Endodermal cell (in vitro differentiated cells): ENCODE results near the gene CACNA1E. TPM values are rescaled to one million over a fixed set of nuclear protein-coding genes. Genes with fewer than 3 reads are reported as not detected.

ENCODE experiments used
- DNase-seq: peaks from one replicate; pipeline ENCODE4 v3.0.0-alpha.2; 2017
- H3K27ac ChIP-seq: 2 replicates; pipeline ENCODE4 v1.5.1; 2013; ENCODE audit warnings: mild to moderate bottlenecking, low read depth, low read length, moderate library complexity
- H3K27me3 ChIP-seq: 2 replicates; pipeline ENCODE4 v1.6.1; 2013; ENCODE audit warnings: mild to moderate bottlenecking, low read length, moderate library complexity; ENCODE audit not compliant: insufficient read depth, control insufficient read depth, poor library complexity, severe bottlenecking
- H3K36me3 ChIP-seq: 2 replicates; pipeline ENCODE4 v1.7.0; 2013; ENCODE audit warnings: mild to moderate bottlenecking, low read length, moderate library complexity; ENCODE audit not compliant: control insufficient read depth, insufficient read depth
- H3K4me1 ChIP-seq: one replicate; pipeline ENCODE4 v1.7.0; 2013; ENCODE audit warnings: low read length; ENCODE audit not compliant: control insufficient read depth, insufficient read depth
- H3K4me3 ChIP-seq: 2 replicates; pipeline ENCODE4 v1.5.1; 2013; ENCODE audit warnings: mild to moderate bottlenecking, low read length, moderate library complexity
- H3K9ac ChIP-seq: 2 replicates; pipeline ENCODE4 v1.6.1; 2013; ENCODE audit warnings: mild to moderate bottlenecking, low read length, moderate library complexity; ENCODE audit not compliant: poor library complexity, severe bottlenecking; ENCODE audit errors: extremely low read depth
- H3K9me3 ChIP-seq: 2 replicates; pipeline ENCODE4 v1.6.1; 2013; ENCODE audit warnings: mild to moderate bottlenecking, low read length, moderate library complexity; ENCODE audit not compliant: control insufficient read depth
- H3K27ac Mint-ChIP-seq: 2 replicates; pipeline ENCODE4 v1.8.0; 2020; ENCODE audit warnings: mixed read lengths
- H3K27me3 Mint-ChIP-seq: 2 replicates; pipeline ENCODE4 v1.8.0; 2021; ENCODE audit warnings: mild to moderate bottlenecking, mixed read lengths; ENCODE audit not compliant: insufficient read depth
- H3K36me3 Mint-ChIP-seq: 2 replicates; pipeline ENCODE4 v1.8.0; 2020; ENCODE audit warnings: low read depth, mixed read lengths
- H3K4me1 Mint-ChIP-seq: 2 replicates; pipeline ENCODE4 v1.8.0; 2020; ENCODE audit warnings: mixed read lengths
- H3K4me3 Mint-ChIP-seq: 2 replicates; pipeline ENCODE4 v1.8.0; 2020; ENCODE audit warnings: mild to moderate bottlenecking, moderate library complexity, mixed read lengths
- H3K9me3 Mint-ChIP-seq: 2 replicates; pipeline ENCODE4 v1.8.0; 2020; ENCODE audit warnings: mild to moderate bottlenecking, mixed read lengths
- WGBS, 2 experiments: methylation state at CpG; one replicate each; pipeline versions ENCODE4 v1.1.5 to v1.1.7; 2013; ENCODE audit warnings: missing lambda C conversion rate in 2 of 2, mixed read lengths in 1 of 2; ENCODE audit not compliant: insufficient coverage in 1 of 2, insufficient read length in 1 of 2; 5-methylcytosine and 5-hydroxymethylcytosine counted together
- total RNA-seq, 2 donors: library from RNA; stranded (reverse); fragmentation: NEBNext Ultra II Directional in 1 of 2; extraction: Animal tissue kit (Norgen Biotek cat#: 25700) in 1 of 2; gene quantifications; 2 replicates in 1 of 2; 3 replicates in 1 of 2; pipeline ENCODE4 v1.2.1, GENCODE V29; 2021
- TF ChIP-seq, protein P1 (sequence below): fragments of 200-600 bp; sonication (generic); conservative IDR thresholded peaks from 2 replicates; pipeline ENCODE4 v1.5.0; 2021; ENCODE audit warnings: antibody characterized with exemption, mild to moderate bottlenecking

The CACNA1E gene
- total RNA-seq, 2 donors from 2014 or later, result 4.7 to 5.8 TPM

DNA sequence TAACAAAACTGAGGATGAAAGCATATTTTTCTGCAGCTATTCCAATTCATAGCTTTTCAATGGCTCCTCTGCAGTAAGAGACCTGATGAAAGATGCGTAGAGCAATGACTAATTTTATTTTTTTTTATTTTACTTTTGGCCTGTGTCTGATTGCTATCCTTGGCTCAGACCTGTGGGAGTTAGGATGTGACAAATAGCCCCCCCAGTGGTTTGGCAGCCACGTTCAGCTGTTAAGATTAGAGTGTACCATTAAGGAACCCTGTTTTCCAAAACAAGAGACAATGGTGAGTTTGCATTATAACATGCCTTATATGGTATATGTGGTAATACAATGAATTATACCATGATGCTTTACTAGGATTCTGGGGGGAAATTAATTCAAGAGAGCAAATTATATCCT lies 264.7 kb downstream of the CACNA1E start:
- peaks cover 4% of the 10 kb centered on the region for H3K36me3 ChIP-seq
- no peak overlapping the region for H3K27ac Mint-ChIP-seq
- no peak overlapping the region for H3K4me3 ChIP-seq
- no peaks in the 10 kb centered on the region for H3K27me3 Mint-ChIP-seq
- no peaks in the 10 kb centered on the region for H3K27me3 ChIP-seq
- no peak overlapping the region for H3K9ac ChIP-seq
- no peak overlapping the region for H3K27ac ChIP-seq
- H3K9me3 ChIP-seq, result no peaks in the 10 kb centered on the region
- no peak for DNase-seq
- no peaks in the 10 kb centered on the region for H3K36me3 Mint-ChIP-seq
- TF ChIP-seq, protein P1, sequence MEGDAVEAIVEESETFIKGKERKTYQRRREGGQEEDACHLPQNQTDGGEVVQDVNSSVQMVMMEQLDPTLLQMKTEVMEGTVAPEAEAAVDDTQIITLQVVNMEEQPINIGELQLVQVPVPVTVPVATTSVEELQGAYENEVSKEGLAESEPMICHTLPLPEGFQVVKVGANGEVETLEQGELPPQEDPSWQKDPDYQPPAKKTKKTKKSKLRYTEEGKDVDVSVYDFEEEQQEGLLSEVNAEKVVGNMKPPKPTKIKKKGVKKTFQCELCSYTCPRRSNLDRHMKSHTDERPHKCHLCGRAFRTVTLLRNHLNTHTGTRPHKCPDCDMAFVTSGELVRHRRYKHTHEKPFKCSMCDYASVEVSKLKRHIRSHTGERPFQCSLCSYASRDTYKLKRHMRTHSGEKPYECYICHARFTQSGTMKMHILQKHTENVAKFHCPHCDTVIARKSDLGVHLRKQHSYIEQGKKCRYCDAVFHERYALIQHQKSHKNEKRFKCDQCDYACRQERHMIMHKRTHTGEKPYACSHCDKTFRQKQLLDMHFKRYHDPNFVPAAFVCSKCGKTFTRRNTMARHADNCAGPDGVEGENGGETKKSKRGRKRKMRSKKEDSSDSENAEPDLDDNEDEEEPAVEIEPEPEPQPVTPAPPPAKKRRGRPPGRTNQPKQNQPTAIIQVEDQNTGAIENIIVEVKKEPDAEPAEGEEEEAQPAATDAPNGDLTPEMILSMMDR, result no peak
- no peaks in the 10 kb centered on the region for H3K9me3 Mint-ChIP-seq
- no peak overlapping the region for H3K4me3 Mint-ChIP-seq
- no peaks in the 10 kb centered on the region for H3K4me1 ChIP-seq
- H3K4me1 Mint-ChIP-seq, result no peaks in the 10 kb centered on the region
- 67 to 78% methylated on average over 1 to 2 of the region's 2 CpGs for WGBS, 2 experiments

DNA sequence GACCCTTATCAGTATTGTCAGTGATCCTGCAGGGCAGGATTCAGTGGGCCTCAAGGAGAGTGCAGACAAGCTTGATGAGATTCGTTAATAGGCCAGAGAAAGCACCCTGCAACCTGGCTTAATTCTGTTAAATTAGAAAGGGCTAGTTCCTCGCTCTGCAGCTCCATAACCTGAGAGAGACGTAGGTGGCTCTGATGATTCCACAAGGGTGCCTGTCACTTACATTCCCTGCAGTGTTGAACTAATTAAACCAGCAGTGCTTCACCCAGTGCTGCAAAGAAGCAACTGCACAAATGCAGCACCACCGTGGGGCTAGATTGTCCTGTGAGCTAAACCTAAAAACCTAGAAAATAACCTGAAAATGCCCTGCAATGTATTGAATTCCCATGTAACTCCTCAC lies 270.8 kb downstream of the CACNA1E start:
- Mint-ChIP-seq H3K4me1 (peaks cover 9% of the 10 kb centered on the region), H3K4me3 (no peak overlapping the region), H3K27me3 (peaks cover 2% of the 10 kb centered on the region), H3K27ac (no peak overlapping the region), H3K9me3 (no peaks in the 10 kb centered on the region), H3K36me3 (no peaks in the 10 kb centered on the region)
- no peak overlapping the region for H3K4me3 ChIP-seq
- H3K36me3 ChIP-seq, result peaks cover 8% of the 10 kb centered on the region
- H3K27ac ChIP-seq, result no peak overlapping the region
- no peak overlapping the region for H3K9ac ChIP-seq
- H3K4me1 ChIP-seq, result no peaks in the 10 kb centered on the region
- 80 to 83% methylated on average over 4 of the region's 4 CpGs for WGBS, 2 experiments
- H3K27me3 ChIP-seq, result no peaks in the 10 kb centered on the region
- H3K9me3 ChIP-seq, result no peaks in the 10 kb centered on the region
- TF ChIP-seq, protein P1, result no peak
- no peak for DNase-seq

DNA sequence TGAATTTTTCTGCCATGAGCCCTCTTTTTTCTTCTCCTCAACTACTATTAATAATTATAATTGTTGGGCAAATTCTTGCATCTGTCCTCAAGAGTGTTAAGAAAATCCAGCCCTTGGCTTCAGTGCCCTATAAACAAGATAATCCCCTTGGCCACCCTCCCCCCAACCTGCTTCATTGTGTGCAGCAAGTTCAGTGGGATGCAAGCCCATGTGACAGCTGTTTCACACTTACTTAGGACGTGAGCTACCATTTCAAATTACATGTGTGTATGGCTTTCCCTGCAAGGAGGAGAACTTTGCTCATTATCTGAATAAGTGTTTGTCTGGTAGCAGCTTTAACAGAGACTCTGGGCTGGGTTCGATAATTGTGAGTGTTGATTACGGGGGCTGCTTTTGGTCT lies 276.2 kb downstream of the CACNA1E start:
- Mint-ChIP-seq H3K4me3 (no peak overlapping the region), H3K36me3 (no peaks in the 10 kb centered on the region), H3K27ac (no peak overlapping the region), H3K4me1 (no peaks in the 10 kb centered on the region), H3K9me3 (no peaks in the 10 kb centered on the region), H3K27me3 (peaks cover 2% of the 10 kb centered on the region)
- H3K36me3 ChIP-seq, result peaks cover 14% of the 10 kb centered on the region
- H3K9ac ChIP-seq, result no peak overlapping the region
- H3K4me1 ChIP-seq, result no peaks in the 10 kb centered on the region
- H3K27ac ChIP-seq, result no peak overlapping the region
- no peak for DNase-seq
- H3K4me3 ChIP-seq, result no peak overlapping the region
- WGBS, 2 experiments, result 72 to 90% methylated on average over 3 of the region's 3 CpGs
- TF ChIP-seq, protein P1, result no peak
- no peaks in the 10 kb centered on the region for H3K9me3 ChIP-seq
- H3K27me3 ChIP-seq, result no peaks in the 10 kb centered on the region
